ENCODE results near the gene DCAF12.
"Not testable (repeated sequence)": the region's sequence is repeated elsewhere in the genome, so short reads cannot be mapped to it uniquely, and the experiment has no call there.

Gene DCAF12

GRCh38 chr9:34069831-34070230 is 56.7 kb downstream of the DCAF12 start:
- DNase-seq (ENCODE audit: low spot score) = no peak

- DNase-seq (ENCODE audit: low spot score) = no peak
Measured at GRCh38 chr9:34065541-34065940, 61.0 kb downstream of the DCAF12 start.

- no peak for DNase-seq (ENCODE audit: low spot score)
Measured at GRCh38 chr9:34059954-34060353, 66.5 kb downstream of the DCAF12 start.

GRCh38 chr9:34059281-34059680 is 67.2 kb downstream of the DCAF12 start:
- no peak for DNase-seq (ENCODE audit: low spot score)

- DNase-seq (ENCODE audit: low spot score) = no peak
Measured at GRCh38 chr9:34049630-34050384, 76.7 kb downstream of the DCAF12 start.

- peak; percentile 93 for DNase-seq (ENCODE audit: low spot score)
Measured at GRCh38 chr9:34048727-34049629, 77.5 kb downstream of the DCAF12 start, which contains the start of gene UBAP2. UBAP2 (minus strand) TSS chr9:34048887; CDS start chr9:34017148, 31,739 bp downstream.

GRCh38 chr9:34047864-34048726 is 78.4 kb downstream of the DCAF12 start:
- no peak for DNase-seq (ENCODE audit: low spot score)

- no peak for DNase-seq (ENCODE audit: low spot score)
Measured at GRCh38 chr9:34046784-34047379, 79.6 kb downstream of the DCAF12 start.

GRCh38 chr9:34045903-34046302 is 80.6 kb downstream of the DCAF12 start:
- no peak for DNase-seq (ENCODE audit: low spot score)

GRCh38 chr9:34042074-34042473 is 84.4 kb downstream of the DCAF12 start:
- not testable (repeated sequence) for DNase-seq (ENCODE audit: low spot score)

- not testable (repeated sequence) for DNase-seq (ENCODE audit: low spot score)
Measured at GRCh38 chr9:34038851-34039250, 87.6 kb downstream of the DCAF12 start.

- no peak for DNase-seq (ENCODE audit: low spot score)
Measured at GRCh38 chr9:34037626-34038025, 88.9 kb downstream of the DCAF12 start.

GRCh38 chr9:34036625-34037024 is 89.9 kb downstream of the DCAF12 start:
- no peak for DNase-seq (ENCODE audit: low spot score)
